GM12873 (cell line): Measurements from ENCODE around the gene SH3PXD2A.

Source experiments
- CTCF ChIP-seq: IDR thresholded peaks from 2 replicates; pipeline ENCODE4 v1.5.1; 2012; ENCODE audit warnings: low read depth, mild to moderate bottlenecking, moderate library complexity, low read length, control low read depth; ENCODE audit not compliant: insufficient read depth; ENCODE audit errors: missing control alignments

Gene SH3PXD2A

GRCh38 chr10:103778358-103779139 is 76.8 kb downstream of the SH3PXD2A start:
- TF ChIP-seq CTCF = no peak

GRCh38 chr10:103776878-103777591 is 78.3 kb downstream of the SH3PXD2A start:
- TF ChIP-seq CTCF = no peak

GRCh38 chr10:103775776-103776175 is 79.6 kb downstream of the SH3PXD2A start:
- TF ChIP-seq CTCF = no peak

GRCh38 chr10:103772096-103772845 is 83.1 kb downstream of the SH3PXD2A start:
- no peak for TF ChIP-seq CTCF

GRCh38 chr10:103770139-103770538 is 85.2 kb downstream of the SH3PXD2A start:
- TF ChIP-seq CTCF = no peak

GRCh38 chr10:103769176-103769575 is 86.2 kb downstream of the SH3PXD2A start:
- TF ChIP-seq CTCF = no peak

- no peak for TF ChIP-seq CTCF
These were observed 87.0 kb downstream of the SH3PXD2A start for GRCh38 chr10:103768345-103768744.
